Daoy (cell line): Measurements from ENCODE around the gene VSIG10. TPM values are rescaled to one million over a fixed set of nuclear protein-coding genes. Genes with fewer than 3 reads are reported as not detected.

ENCODE experiments used
- DNase-seq: peaks from one replicate; pipeline ENCODE4 v3.0.0-alpha.2; 2015; ENCODE audit warnings: low read depth
- total RNA-seq: library from RNA; depleted of rRNA; stranded (reverse); fragments of >200 nt; shearing (Covaris generic); gene quantifications from 2 replicates; pipeline ENCODE4 v1.2.3, GENCODE V29; 2014

Gene VSIG10
- total RNA-seq, 1 experiment from 2014 or later, result 18.9 TPM

GRCh38 chr12:118060301-118061010 is 43.4 kb downstream of the VSIG10 start:
- peak; percentile 63 for DNase-seq

GRCh38 chr12:118059341-118060191 is 44.2 kb downstream of the VSIG10 start:
- DNase-seq, result peak; percentile 18

- no peak for DNase-seq
Measured at GRCh38 chr12:118058881-118059280, 44.9 kb downstream of the VSIG10 start.

GRCh38 chr12:118058227-118058626 is 45.6 kb downstream of the VSIG10 start:
- DNase-seq, result no peak

- DNase-seq, result no peak
Measured at GRCh38 chr12:118055865-118056773, 47.7 kb downstream of the VSIG10 start.

- peak; percentile 71 for DNase-seq
Measured at GRCh38 chr12:118055144-118055557, 48.7 kb downstream of the VSIG10 start.

- no peak for DNase-seq
Measured at GRCh38 chr12:118053071-118053985, 50.5 kb downstream of the VSIG10 start.

- DNase-seq, result peak; percentile 98
Measured at GRCh38 chr12:118052324-118053070, 51.3 kb downstream of the VSIG10 start.

GRCh38 chr12:118050972-118051910 is 52.6 kb downstream of the VSIG10 start:
- DNase-seq, result no peak

GRCh38 chr12:118046430-118046829 is 57.4 kb downstream of the VSIG10 start:
- no peak for DNase-seq

GRCh38 chr12:118044577-118044976 is 59.2 kb downstream of the VSIG10 start:
- DNase-seq, result no peak

GRCh38 chr12:118044075-118044474 is 59.7 kb downstream of the VSIG10 start:
- DNase-seq, result no peak

GRCh38 chr12:118042091-118042490 is 61.7 kb downstream of the VSIG10 start:
- no peak for DNase-seq

- DNase-seq, result no peak
Measured at GRCh38 chr12:118038137-118038536, 65.7 kb downstream of the VSIG10 start.

GRCh38 chr12:118036672-118037411 is 67.0 kb downstream of the VSIG10 start:
- DNase-seq, result no peak

- peak; percentile 48 for DNase-seq
Measured at GRCh38 chr12:118035190-118036041, 68.4 kb downstream of the VSIG10 start.
